Esophagus (tissue), 2 donors: ENCODE data around the gene CHD3. TPM values are rescaled to one million over a fixed set of nuclear protein-coding genes. Genes with fewer than 3 reads are reported as not detected.
A peak's percentile ranks its signal among the peaks of the same experiment; 100 is the strongest.
"Not testable (repeated sequence)": the region's sequence is repeated elsewhere in the genome, so short reads cannot be mapped to it uniquely, and the experiment has no call there.

Experiments
- H3K27ac ChIP-seq, 2 donors: one replicate each; pipeline ENCODE4 v1.5.1; 2013; ENCODE audit warnings: low read depth in 2 of 2, mild to moderate bottlenecking in 2 of 2, inconsistent platforms in 1 of 2, low read length in 1 of 2, moderate library complexity in 1 of 2
- H3K27me3 ChIP-seq, 2 donors: one replicate each; pipeline ENCODE4 v1.6.1; 2013; ENCODE audit warnings: low read length in 2 of 2, control low read depth in 1 of 2, mild to moderate bottlenecking in 1 of 2; ENCODE audit not compliant: insufficient read depth in 2 of 2, control insufficient read depth in 1 of 2
- H3K36me3 ChIP-seq, 2 donors: one replicate each; pipeline ENCODE4 v1.6.1; 2013; ENCODE audit warnings: low read length in 1 of 2; ENCODE audit not compliant: control insufficient read depth in 2 of 2, insufficient read depth in 2 of 2
- H3K4me1 ChIP-seq, 2 donors: one replicate each; pipeline ENCODE4 v1.6.1; 2013; ENCODE audit warnings: low read length in 1 of 2; ENCODE audit not compliant: control insufficient read depth in 2 of 2, insufficient read depth in 2 of 2
- H3K4me3 ChIP-seq, 2 donors: one replicate each; pipeline ENCODE4 v1.5.1; 2013; ENCODE audit warnings: low read length in 2 of 2, mild to moderate bottlenecking in 2 of 2, low read depth in 1 of 2, moderate library complexity in 1 of 2
- H3K9me3 ChIP-seq, 2 donors: one replicate each; pipeline ENCODE4 v1.6.1; 2013; ENCODE audit warnings: mild to moderate bottlenecking in 2 of 2, low read depth in 1 of 2, low read length in 1 of 2, moderate library complexity in 1 of 2; ENCODE audit not compliant: control insufficient read depth in 2 of 2, insufficient read depth in 1 of 2
- WGBS, 2 donors: extraction: QIAGEN DNeasy Blood & Tissue Kit; methylation state at CpG; one replicate each; pipeline ENCODE4 v1.1.7; 2013; 5-methylcytosine and 5-hydroxymethylcytosine counted together
- polyA plus RNA-seq, 2 donors: library from polyadenylated mRNA; stranded (reverse); fragments of 200-250 nt; gene quantifications; one replicate each; pipeline ENCODE4 v1.2.3, GENCODE V29; 2013
- donor health status: healthy with polysubstance abuse.
- donor health status: Bipolar disorder and iron deficiency.

Gene CHD3
- polyA plus RNA-seq, 2 donors, result 37.2 to 78.7 TPM

GRCh38 chr17:7855660-7856010, 33.0 kb upstream of the CHD3 start:
- Histone ChIP-seq H3K36me3 (peaks cover 0 to 23% of the 10 kb centered on the region in 2 donors), H3K27me3 (no peaks in the 10 kb centered on the region), H3K9me3 (no peaks in the 10 kb centered on the region), H3K4me3 (peak overlapping the region in 1 of 2 donors; percentile 25), H3K27ac (peak overlapping the region; percentile 92 to 98), H3K4me1 (peaks cover 11 to 31% of the 10 kb centered on the region in 2 donors)
- WGBS, 2 donors, result 23 to 36% methylated on average over 15 of the region's 15 CpGs

- Histone ChIP-seq H3K36me3 (peaks cover 0 to 18% of the 10 kb centered on the region in 2 donors), H3K9me3 (no peaks in the 10 kb centered on the region), H3K4me1 (peaks cover 10 to 30% of the 10 kb centered on the region in 2 donors), H3K27me3 (no peaks in the 10 kb centered on the region), H3K4me3 (peak overlapping the region; percentile 56 to 82), H3K27ac (peak overlapping the region; percentile 92 to 98)
- WGBS, 2 donors, result 6 to 11% methylated on average over 29 of the region's 29 CpGs
Observed at GRCh38 chr17:7856011-7856810, 32.4 kb upstream of the CHD3 start.

- Histone ChIP-seq H3K36me3 (peaks cover 0 to 12% of the 10 kb centered on the region in 2 donors), H3K4me1 (peaks cover 6 to 23% of the 10 kb centered on the region in 2 donors), H3K4me3 (peak within 1 kb of the TSS; percentile 56 to 82), H3K9me3 (no peaks in the 10 kb centered on the region), H3K27me3 (no peaks in the 10 kb centered on the region), H3K27ac (peak within 1 kb of the TSS; percentile 92 to 98)
- WGBS, 2 donors, result 0% methylated on average over 61 to 64 of the region's 64 CpGs
Observed at GRCh38 chr17:7856811-7857712, 31.5 kb upstream of the CHD3 start, which contains the start of gene NAA38. TSS of gene NAA38 (minus strand) at chr17:7857559. CDS start at chr17:7857463, 96 bp downstream.

DNA sequence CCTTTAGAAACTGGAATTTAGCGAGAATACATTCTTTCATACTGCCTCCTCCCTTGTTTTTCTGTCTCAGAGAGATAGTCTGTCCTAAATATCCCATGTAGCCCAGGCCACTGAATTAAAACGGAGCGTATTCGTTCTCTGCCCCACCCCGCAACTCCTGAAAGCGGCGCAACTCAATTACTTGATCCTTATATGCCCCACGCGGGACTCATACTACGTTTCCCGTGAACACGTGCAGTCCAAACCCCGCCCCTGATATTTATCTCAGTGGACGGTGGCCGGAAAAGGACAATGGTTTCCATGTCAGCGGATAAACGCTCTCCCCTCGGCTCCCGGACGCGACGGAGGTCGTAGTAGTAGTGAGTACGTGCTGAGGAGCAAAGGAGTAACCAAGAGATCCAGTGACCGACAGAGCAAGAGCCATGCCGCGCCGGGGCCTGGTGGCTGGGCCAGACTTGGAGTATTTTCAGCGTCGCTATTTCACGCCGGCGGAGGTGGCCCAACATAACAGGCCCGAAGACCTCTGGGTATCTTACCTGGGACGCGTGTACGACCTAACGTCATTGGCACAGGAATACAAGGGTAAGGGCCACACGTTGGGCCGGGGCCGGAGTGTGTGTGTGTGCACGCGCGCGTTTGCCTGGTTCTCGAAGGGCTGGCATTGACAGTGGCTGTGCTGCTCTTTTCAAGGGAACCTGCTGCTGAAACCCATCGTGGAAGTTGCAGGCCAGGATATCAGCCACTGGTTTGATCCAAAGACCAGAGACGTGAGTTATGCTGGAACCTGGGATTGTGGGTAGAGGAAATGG, 30.7 kb upstream of the CHD3 start, which contains the start of gene CYB5D1:
Gene CYB5D1 (plus strand): TSS at position 291 of the 809 bp plus-strand sequence. CDS start 132 bp downstream, at position 423.
- Histone ChIP-seq H3K36me3 (peaks cover 0 to 3% of the 10 kb centered on the region in 2 donors), H3K27me3 (no peaks in the 10 kb centered on the region), H3K4me3 (peak within 1 kb of the TSS; percentile 56 to 82), H3K9me3 (no peaks in the 10 kb centered on the region), H3K4me1 (peaks cover 6 to 21% of the 10 kb centered on the region in 2 donors), H3K27ac (peak within 1 kb of the TSS; percentile 92 to 98)
- 2% methylated on average over 48 of the region's 48 CpGs for WGBS, 2 donors

GRCh38 chr17:7858522-7858810, 30.1 kb upstream of the CHD3 start:
- Histone ChIP-seq H3K27ac (peak overlapping the region; percentile 92 to 98), H3K9me3 (no peaks in the 10 kb centered on the region), H3K27me3 (no peaks in the 10 kb centered on the region), H3K4me3 (peak overlapping the region; percentile 56 to 82), H3K4me1 (peaks cover 6 to 18% of the 10 kb centered on the region in 2 donors), H3K36me3 (no peaks in the 10 kb centered on the region)
- WGBS, 2 donors, result 10 to 25% methylated on average over 20 of the region's 20 CpGs

DNA sequence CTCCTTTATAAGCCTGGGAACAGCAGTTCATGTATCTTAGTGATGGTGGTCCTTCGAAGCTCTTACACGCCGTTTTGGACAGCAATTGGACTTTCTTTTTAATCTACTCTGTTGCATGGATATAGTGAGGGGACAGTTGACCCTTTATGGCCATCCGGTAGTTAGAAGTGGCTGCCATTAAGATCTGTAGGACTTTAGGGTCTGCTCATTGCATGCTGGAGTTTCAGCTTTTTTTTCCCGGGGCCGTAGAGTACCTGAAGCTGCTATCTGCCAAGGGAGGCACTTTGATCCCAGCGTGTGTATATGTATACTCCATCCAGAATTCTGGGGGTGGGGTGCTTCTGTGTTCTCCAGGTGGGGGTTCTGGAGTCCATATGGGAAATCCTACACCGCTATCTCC, 29.6 kb upstream of the CHD3 start:
- H3K27ac ChIP-seq, result no peak overlapping the region
- no peaks in the 10 kb centered on the region for H3K36me3 ChIP-seq
- H3K4me3 ChIP-seq, result peak overlapping the region; percentile 56 to 82
- no peaks in the 10 kb centered on the region for H3K27me3 ChIP-seq
- no peaks in the 10 kb centered on the region for H3K9me3 ChIP-seq
- H3K4me1 ChIP-seq, result peaks cover 6 to 18% of the 10 kb centered on the region in 2 donors
- WGBS, 2 donors, result 77 to 80% methylated on average over 8 of the region's 8 CpGs

DNA sequence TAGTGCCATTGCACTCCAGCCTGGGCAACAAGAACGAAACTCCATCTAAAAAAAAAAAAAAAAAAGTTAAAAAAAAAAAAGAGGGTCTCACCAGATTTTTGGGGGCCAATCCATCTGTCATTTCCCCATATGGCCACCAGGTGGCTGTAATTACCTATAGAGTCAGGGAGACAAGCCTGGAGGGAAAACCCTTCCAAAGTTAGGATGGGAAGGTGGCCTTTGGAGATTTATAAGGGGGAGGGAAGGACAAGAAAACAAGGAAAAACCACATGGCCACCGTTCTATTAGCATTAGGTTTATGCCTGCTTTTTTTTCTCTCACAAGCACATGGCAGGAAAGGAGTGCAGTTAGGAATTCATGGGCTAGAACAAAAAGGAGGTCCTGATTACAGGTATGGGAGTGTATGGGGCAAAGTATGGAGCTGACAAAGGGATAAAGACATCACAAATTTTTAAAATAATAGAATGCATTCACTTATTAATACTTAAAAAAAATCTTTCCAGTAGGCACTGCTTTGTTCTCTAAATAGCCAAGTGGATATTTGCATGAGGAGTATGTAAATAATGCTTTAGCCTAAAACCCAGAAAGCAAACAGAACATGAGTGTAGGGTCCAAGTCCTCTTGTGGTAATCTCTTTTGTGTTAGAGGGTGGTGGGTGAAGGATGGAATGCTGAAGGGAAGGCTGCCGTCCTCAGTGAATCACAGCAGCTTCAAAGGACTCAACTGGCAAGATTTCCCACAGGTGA, 25.7 kb upstream of the CHD3 start:
- no peaks in the 10 kb centered on the region for H3K36me3 ChIP-seq
- H3K4me3 ChIP-seq, result no peak overlapping the region
- no peaks in the 10 kb centered on the region for H3K27me3 ChIP-seq
- H3K9me3 ChIP-seq, result no peaks in the 10 kb centered on the region
- 22 to 28% methylated on average over 3 of the region's 3 CpGs for WGBS, 2 donors
- H3K27ac ChIP-seq, result no peak overlapping the region
- peaks cover 3 to 13% of the 10 kb centered on the region in 2 donors for H3K4me1 ChIP-seq

GRCh38 chr17:7864384-7864783, 24.2 kb upstream of the CHD3 start:
- not testable (repeated sequence) for H3K9me3 ChIP-seq, H3K36me3 ChIP-seq, H3K4me1 ChIP-seq, H3K27ac ChIP-seq, H3K27me3 ChIP-seq, H3K4me3 ChIP-seq
- WGBS, 2 donors, result 55 to 68% methylated on average over 5 of the region's 5 CpGs
